SH-SY5Y (cell line): ENCODE data around the gene DPP6.
A peak's percentile ranks its signal among the peaks of the same experiment; 100 is the strongest.

Experiments used
- GATA2 ChIP-seq: IDR thresholded peaks from 2 replicates; pipeline ENCODE4 v1.6.1; 2011; ENCODE audit warnings: mild to moderate bottlenecking, low read depth, low read length
- GATA3 ChIP-seq: IDR thresholded peaks from 2 replicates; pipeline ENCODE4 v1.6.1; 2011; ENCODE audit warnings: low read depth, mild to moderate bottlenecking, low read length, moderate library complexity

DNA sequence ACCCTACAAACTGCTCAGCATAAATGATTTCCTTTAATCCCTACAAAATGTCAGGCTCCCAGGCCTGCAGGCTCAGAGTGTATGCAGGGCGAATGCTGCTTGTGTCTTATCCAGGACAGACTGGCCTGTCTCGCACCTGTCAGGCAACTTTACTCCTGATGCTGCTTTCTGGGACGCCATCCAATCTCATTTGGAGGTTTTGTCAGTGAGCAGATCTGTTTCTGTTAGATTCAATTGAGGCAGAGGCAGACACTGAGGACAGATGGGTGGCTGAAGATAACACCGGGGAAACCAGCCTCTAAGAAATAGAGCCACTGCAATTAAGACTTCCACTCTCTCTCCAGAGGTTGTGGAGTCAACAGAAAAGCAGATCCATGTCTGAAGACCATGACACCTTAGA is 115.6 kb downstream of the DPP6 start:
- TF ChIP-seq GATA2 = peak; percentile 98
- peak; percentile 92 for TF ChIP-seq GATA3
